Breast epithelium (tissue), 3 donors: ENCODE data around the gene UST.

ENCODE experiments used
- POLR2A ChIP-seq: fragments of 450-650 bp; IDR thresholded peaks from one replicate; pipeline ENCODE4 v1.6.1; 2016; ENCODE audit warnings: antibody characterized with exemption, mild to moderate bottlenecking, moderate library complexity
- POLR2AphosphoS5 ChIP-seq, 3 donors: sonication (generic); formaldehyde crosslinking; IDR thresholded peaks; one replicate each; pipeline ENCODE4 v1.6.1; 2017; ENCODE audit warnings: antibody characterized with exemption in 3 of 3
- TF ChIP-seq, protein P1 (sequence below), 3 donors: fragments of 450-650 bp; IDR thresholded peaks; one replicate each; pipeline ENCODE4 v1.5.1; 2016 to 2017; ENCODE audit warnings: antibody characterized with exemption in 3 of 3, mild to moderate bottlenecking in 3 of 3, moderate library complexity in 3 of 3

DNA sequence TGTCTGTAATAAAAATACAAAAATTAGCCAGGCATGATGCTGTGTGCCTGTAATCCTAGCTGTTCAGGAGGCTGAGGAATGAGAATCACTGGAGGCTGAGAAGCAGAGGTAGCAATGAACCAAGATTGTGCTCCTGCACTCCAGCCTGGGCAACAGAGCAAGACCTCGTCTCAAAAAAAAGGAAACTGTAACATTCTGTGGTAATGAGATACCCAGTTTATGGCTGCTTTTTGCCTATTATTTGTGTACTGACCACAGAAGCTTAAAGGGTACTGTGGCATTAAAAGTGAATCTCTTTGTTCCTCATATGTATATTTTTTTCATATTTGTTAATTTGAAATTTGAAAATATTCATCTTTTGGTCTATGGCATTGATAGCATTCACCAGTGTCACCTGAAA is 185.4 kb downstream of the UST start:
- TF ChIP-seq, protein P1, sequence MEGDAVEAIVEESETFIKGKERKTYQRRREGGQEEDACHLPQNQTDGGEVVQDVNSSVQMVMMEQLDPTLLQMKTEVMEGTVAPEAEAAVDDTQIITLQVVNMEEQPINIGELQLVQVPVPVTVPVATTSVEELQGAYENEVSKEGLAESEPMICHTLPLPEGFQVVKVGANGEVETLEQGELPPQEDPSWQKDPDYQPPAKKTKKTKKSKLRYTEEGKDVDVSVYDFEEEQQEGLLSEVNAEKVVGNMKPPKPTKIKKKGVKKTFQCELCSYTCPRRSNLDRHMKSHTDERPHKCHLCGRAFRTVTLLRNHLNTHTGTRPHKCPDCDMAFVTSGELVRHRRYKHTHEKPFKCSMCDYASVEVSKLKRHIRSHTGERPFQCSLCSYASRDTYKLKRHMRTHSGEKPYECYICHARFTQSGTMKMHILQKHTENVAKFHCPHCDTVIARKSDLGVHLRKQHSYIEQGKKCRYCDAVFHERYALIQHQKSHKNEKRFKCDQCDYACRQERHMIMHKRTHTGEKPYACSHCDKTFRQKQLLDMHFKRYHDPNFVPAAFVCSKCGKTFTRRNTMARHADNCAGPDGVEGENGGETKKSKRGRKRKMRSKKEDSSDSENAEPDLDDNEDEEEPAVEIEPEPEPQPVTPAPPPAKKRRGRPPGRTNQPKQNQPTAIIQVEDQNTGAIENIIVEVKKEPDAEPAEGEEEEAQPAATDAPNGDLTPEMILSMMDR (IDR thresholded peaks at IDR 0.05) = no peak
- TF ChIP-seq POLR2A (no peak), POLR2AphosphoS5 (IDR thresholded peaks at IDR 0.05) (no peak)
